GM23338 (cell line): ENCODE results near the gene TRHDE. TPM values are rescaled to one million over a fixed set of nuclear protein-coding genes. Genes with fewer than 3 reads are reported as not detected.
A peak's percentile ranks its signal among the peaks of the same experiment; 100 is the strongest.

Experiments
- ATAC-seq: fragments of 200-7000 bp; cut with Tn5 transposase; 3 replicates; pipeline ENCODE4 v1.9.1; 2020
- DNase-seq: peaks from one replicate; pipeline ENCODE4 v3.0.0-alpha.2; 2015; ENCODE audit warnings: low spot score
- H2AFZ ChIP-seq: fragments of 200-600 bp; sonication (generic); 2 replicates; pipeline ENCODE4 v1.8.0; 2016; ENCODE audit warnings: antibody characterized with exemption, mild to moderate bottlenecking, moderate library complexity
- H3F3A ChIP-seq: fragments of 200-600 bp; sonication (generic); replicated peaks from 2 replicates; pipeline ENCODE4 v1.8.0; 2017; ENCODE audit warnings: antibody characterized with exemption, mixed run types, low read depth
- H3K27ac ChIP-seq: fragments of 200-600 bp; sonication (generic); 2 replicates; pipeline ENCODE4 v1.6.1; 2016; ENCODE audit warnings: low read depth
- H3K27me3 ChIP-seq: fragments of 200-600 bp; sonication (generic); 2 replicates; pipeline ENCODE4 v1.8.0; 2016; ENCODE audit warnings: mild to moderate bottlenecking, mixed run types, moderate library complexity; ENCODE audit not compliant: insufficient read depth
- H3K36me3 ChIP-seq: fragments of 200-600 bp; sonication (generic); 2 replicates; pipeline ENCODE4 v1.8.0; 2016; ENCODE audit warnings: mild to moderate bottlenecking; ENCODE audit not compliant: insufficient read depth
- H3K4me1 ChIP-seq: fragments of 200-600 bp; sonication (generic); 2 replicates; pipeline ENCODE4 v1.8.0; 2016; ENCODE audit warnings: mild to moderate bottlenecking, moderate library complexity; ENCODE audit not compliant: insufficient read depth
- H3K4me2 ChIP-seq: fragments of 200-600 bp; sonication (generic); 2 replicates; pipeline ENCODE4 v1.7.1; 2017; ENCODE audit warnings: mixed run types
- H3K4me3 ChIP-seq: fragments of 200-600 bp; sonication (generic); 2 replicates; pipeline ENCODE4 v1.6.1; 2016; ENCODE audit warnings: mixed run types
- H3K79me2 ChIP-seq: fragments of 200-600 bp; sonication (generic); replicated peaks from 2 replicates; pipeline ENCODE4 v1.8.0; 2017; ENCODE audit warnings: mild to moderate bottlenecking; ENCODE audit not compliant: insufficient read depth
- H3K9me2 ChIP-seq: fragments of 200-600 bp; sonication (generic); 2 replicates; pipeline ENCODE4 v1.8.0; 2017; ENCODE audit not compliant: insufficient read depth
- H4K20me1 ChIP-seq: fragments of 200-600 bp; sonication (generic); replicated peaks from 2 replicates; pipeline ENCODE4 v1.8.0; 2017; ENCODE audit warnings: mild to moderate bottlenecking; ENCODE audit not compliant: insufficient read depth
- H3K27ac Mint-ChIP-seq: 2 replicates; pipeline ENCODE4 v1.8.0; 2020; ENCODE audit warnings: inconsistent platforms, mild to moderate bottlenecking, moderate library complexity, mixed read lengths
- H3K27me3 Mint-ChIP-seq: 3 replicates; pipeline ENCODE4 v1.8.0; 2022; ENCODE audit warnings: low read depth, mild to moderate bottlenecking, moderate library complexity, mixed read lengths, inconsistent platforms; ENCODE audit not compliant: insufficient read depth, poor library complexity
- H3K36me3 Mint-ChIP-seq: 3 replicates; pipeline ENCODE4 v1.8.0; 2021; ENCODE audit warnings: low read depth, mild to moderate bottlenecking, inconsistent platforms, moderate library complexity, mixed read lengths
- H3K4me1 Mint-ChIP-seq: 3 replicates; pipeline ENCODE4 v1.8.0; 2020; ENCODE audit warnings: mild to moderate bottlenecking, inconsistent platforms, mixed read lengths
- H3K4me3 Mint-ChIP-seq: 3 replicates; pipeline ENCODE4 v1.8.0; 2021; ENCODE audit warnings: moderate library complexity, mild to moderate bottlenecking, inconsistent platforms, mixed read lengths
- H3K9me3 Mint-ChIP-seq: 3 replicates; pipeline ENCODE4 v1.8.0; 2020; ENCODE audit warnings: moderate library complexity, mild to moderate bottlenecking, inconsistent platforms, mixed read lengths
- CREB1 ChIP-seq: fragments of 250-450 bp; sonication (Bioruptor Pico); IDR thresholded peaks from 2 replicates; pipeline ENCODE4 v1.5.0; 2020; ENCODE audit warnings: low read depth, mild to moderate bottlenecking, moderate library complexity
- EZH2 ChIP-seq: fragments of 200-600 bp; sonication (generic); IDR thresholded peaks from one replicate; pipeline ENCODE4 v1.8.0; 2017; ENCODE audit warnings: antibody characterized with exemption, mild to moderate bottlenecking, low read depth; ENCODE audit not compliant: unreplicated experiment
- EZH2phosphoT487 ChIP-seq: fragments of 200-600 bp; sonication (generic); IDR thresholded peaks from one replicate; pipeline ENCODE4 v1.8.1; 2018; ENCODE audit warnings: antibody characterized with exemption; ENCODE audit not compliant: unreplicated experiment
- JUNB ChIP-seq: IDR thresholded peaks from one replicate; pipeline ENCODE4 v1.6.1; 2016; ENCODE audit warnings: antibody characterized with exemption; ENCODE audit not compliant: unreplicated experiment
- NANOG ChIP-seq: IDR thresholded peaks from 2 replicates; pipeline ENCODE4 v1.6.1; 2016; ENCODE audit warnings: antibody characterized with exemption, borderline replicate concordance
- POLR2AphosphoS5 ChIP-seq: IDR thresholded peaks from 2 replicates; pipeline ENCODE4 v1.6.1; 2016; ENCODE audit warnings: antibody characterized with exemption, low read depth
- STAT1 ChIP-seq: IDR thresholded peaks from one replicate; pipeline ENCODE4 v1.6.1; 2016; ENCODE audit warnings: antibody characterized with exemption; ENCODE audit not compliant: unreplicated experiment
- polyA plus RNA-seq: library from polyadenylated mRNA; unstranded; fragments of >200 nt; fragmentation: Nextera tagmentation; extraction: Ambion mirVana; gene quantifications from 2 replicates; pipeline ENCODE4 v1.2.1, GENCODE V29; 2016
- total RNA-seq: library from RNA; depleted of rRNA; stranded (reverse); fragments of >200 nt; shearing (Covaris generic); gene quantifications from 2 replicates; pipeline ENCODE4 v1.2.3, GENCODE V29; 2014
- TF ChIP-seq, protein P1 (sequence below), 2 experiments: fragments of 200-600 bp in 1 of 2; sonication (generic) in 1 of 2; conservative IDR thresholded peaks; 2 replicates each; pipeline versions ENCODE4 v1.5.1 to v1.6.1; 2016 to 2017; ENCODE audit warnings: antibody characterized with exemption in 2 of 2, low read depth in 2 of 2, mild to moderate bottlenecking in 2 of 2, moderate library complexity in 1 of 2
- TF ChIP-seq, protein P2 (sequence below): IDR thresholded peaks from one replicate; pipeline ENCODE4 v1.6.1; 2018; ENCODE audit warnings: antibody characterized with exemption; ENCODE audit not compliant: unreplicated experiment

TRHDE gene
- total and polyA plus RNA-seq, 2 experiments from 2014 or later: 1.3 to 7.7 TPM

GRCh38 chr12:72330301-72330700 lies 58.1 kb downstream of the TRHDE start:
- Histone ChIP-seq H2AFZ (0 out of 2 replicates have a peak overlapping the region, but pooled peaks have one; percentile 1), H3K27me3 (no peaks in the 10 kb centered on the region), H3K9me2 (no peaks in the 10 kb centered on the region), H3K27ac (0 out of 2 replicates have a peak overlapping the region, but pooled peaks have one; percentile 24), H4K20me1 (no peaks in the 10 kb centered on the region), H3K4me2 (no peak overlapping the region), H3K79me2 (no peaks in the 10 kb centered on the region), H3F3A (no peaks in the 10 kb centered on the region), H3K4me1 (peaks cover 5% of the 10 kb centered on the region; the same call in 1 of the 2 replicates), H3K4me3 (no peak overlapping the region), H3K36me3 (no peaks in the 10 kb centered on the region)
- Mint-ChIP-seq H3K4me1 (peaks cover 7% of the 10 kb centered on the region), H3K4me3 (no peak overlapping the region), H3K36me3 (no peaks in the 10 kb centered on the region), H3K9me3 (no peaks in the 10 kb centered on the region), H3K27ac (no peak overlapping the region), H3K27me3 (peaks cover 2% of the 10 kb centered on the region)
- TF ChIP-seq STAT1: no peak
- no peak for TF ChIP-seq EZH2
- TF ChIP-seq, protein P1, sequence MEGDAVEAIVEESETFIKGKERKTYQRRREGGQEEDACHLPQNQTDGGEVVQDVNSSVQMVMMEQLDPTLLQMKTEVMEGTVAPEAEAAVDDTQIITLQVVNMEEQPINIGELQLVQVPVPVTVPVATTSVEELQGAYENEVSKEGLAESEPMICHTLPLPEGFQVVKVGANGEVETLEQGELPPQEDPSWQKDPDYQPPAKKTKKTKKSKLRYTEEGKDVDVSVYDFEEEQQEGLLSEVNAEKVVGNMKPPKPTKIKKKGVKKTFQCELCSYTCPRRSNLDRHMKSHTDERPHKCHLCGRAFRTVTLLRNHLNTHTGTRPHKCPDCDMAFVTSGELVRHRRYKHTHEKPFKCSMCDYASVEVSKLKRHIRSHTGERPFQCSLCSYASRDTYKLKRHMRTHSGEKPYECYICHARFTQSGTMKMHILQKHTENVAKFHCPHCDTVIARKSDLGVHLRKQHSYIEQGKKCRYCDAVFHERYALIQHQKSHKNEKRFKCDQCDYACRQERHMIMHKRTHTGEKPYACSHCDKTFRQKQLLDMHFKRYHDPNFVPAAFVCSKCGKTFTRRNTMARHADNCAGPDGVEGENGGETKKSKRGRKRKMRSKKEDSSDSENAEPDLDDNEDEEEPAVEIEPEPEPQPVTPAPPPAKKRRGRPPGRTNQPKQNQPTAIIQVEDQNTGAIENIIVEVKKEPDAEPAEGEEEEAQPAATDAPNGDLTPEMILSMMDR (conservative IDR thresholded peaks at IDR 0.05; ENCODE audit: low read depth in 2 of 2): peak; percentile 22 to 46; a peak in 3 of 4 replicates
- TF ChIP-seq, protein P2, sequence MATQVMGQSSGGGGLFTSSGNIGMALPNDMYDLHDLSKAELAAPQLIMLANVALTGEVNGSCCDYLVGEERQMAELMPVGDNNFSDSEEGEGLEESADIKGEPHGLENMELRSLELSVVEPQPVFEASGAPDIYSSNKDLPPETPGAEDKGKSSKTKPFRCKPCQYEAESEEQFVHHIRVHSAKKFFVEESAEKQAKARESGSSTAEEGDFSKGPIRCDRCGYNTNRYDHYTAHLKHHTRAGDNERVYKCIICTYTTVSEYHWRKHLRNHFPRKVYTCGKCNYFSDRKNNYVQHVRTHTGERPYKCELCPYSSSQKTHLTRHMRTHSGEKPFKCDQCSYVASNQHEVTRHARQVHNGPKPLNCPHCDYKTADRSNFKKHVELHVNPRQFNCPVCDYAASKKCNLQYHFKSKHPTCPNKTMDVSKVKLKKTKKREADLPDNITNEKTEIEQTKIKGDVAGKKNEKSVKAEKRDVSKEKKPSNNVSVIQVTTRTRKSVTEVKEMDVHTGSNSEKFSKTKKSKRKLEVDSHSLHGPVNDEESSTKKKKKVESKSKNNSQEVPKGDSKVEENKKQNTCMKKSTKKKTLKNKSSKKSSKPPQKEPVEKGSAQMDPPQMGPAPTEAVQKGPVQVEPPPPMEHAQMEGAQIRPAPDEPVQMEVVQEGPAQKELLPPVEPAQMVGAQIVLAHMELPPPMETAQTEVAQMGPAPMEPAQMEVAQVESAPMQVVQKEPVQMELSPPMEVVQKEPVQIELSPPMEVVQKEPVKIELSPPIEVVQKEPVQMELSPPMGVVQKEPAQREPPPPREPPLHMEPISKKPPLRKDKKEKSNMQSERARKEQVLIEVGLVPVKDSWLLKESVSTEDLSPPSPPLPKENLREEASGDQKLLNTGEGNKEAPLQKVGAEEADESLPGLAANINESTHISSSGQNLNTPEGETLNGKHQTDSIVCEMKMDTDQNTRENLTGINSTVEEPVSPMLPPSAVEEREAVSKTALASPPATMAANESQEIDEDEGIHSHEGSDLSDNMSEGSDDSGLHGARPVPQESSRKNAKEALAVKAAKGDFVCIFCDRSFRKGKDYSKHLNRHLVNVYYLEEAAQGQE: no peak
- TF ChIP-seq JUNB: no peak
- ATAC-seq: peak; percentile 87
- DNase-seq: peak; percentile 45

DNA sequence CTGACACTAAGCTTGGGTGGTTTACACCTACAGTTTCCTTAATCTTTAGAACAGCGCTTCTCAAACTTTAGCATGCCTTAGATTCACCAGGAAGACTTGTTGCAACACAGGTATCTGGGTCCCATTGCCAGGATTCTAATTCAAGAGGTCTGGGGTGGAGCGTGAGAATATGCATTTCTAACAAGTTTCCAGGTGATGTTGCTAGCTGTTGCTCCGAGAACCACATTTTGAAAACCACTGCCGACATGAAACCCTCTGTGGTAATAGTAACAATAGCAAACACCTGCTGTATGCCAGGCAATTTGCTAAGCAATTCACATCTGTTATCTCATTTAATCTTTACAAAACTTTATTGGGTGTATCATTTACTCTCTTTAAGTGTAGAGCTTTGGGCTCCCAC lies 58.6 kb downstream of the TRHDE start:
- no peak overlapping the region for H3K4me2 ChIP-seq
- H3F3A ChIP-seq: no peaks in the 10 kb centered on the region
- H3K9me2 ChIP-seq: no peaks in the 10 kb centered on the region
- H4K20me1 ChIP-seq: no peaks in the 10 kb centered on the region
- Mint-ChIP-seq H3K27ac (no peak overlapping the region), H3K4me1 (peaks cover 7% of the 10 kb centered on the region), H3K9me3 (no peaks in the 10 kb centered on the region), H3K27me3 (peaks cover 2% of the 10 kb centered on the region), H3K4me3 (no peak overlapping the region), H3K36me3 (no peaks in the 10 kb centered on the region)
- H3K27ac ChIP-seq: 0 out of 2 replicates have a peak overlapping the region, but pooled peaks have one; percentile 24
- H3K79me2 ChIP-seq: no peaks in the 10 kb centered on the region
- H3K4me3 ChIP-seq: no peak overlapping the region
- H3K27me3 ChIP-seq: no peaks in the 10 kb centered on the region
- no peak overlapping the region for H2AFZ ChIP-seq
- H3K36me3 ChIP-seq: no peaks in the 10 kb centered on the region
- peaks cover 5% of the 10 kb centered on the region; the same call in 1 of the 2 replicates for H3K4me1 ChIP-seq
- ATAC-seq: no peak; the same call in 1 of the 3 replicates
- DNase-seq: no peak
- TF ChIP-seq JUNB (no peak), EZH2 (no peak), EZH2phosphoT487 (no peak), POLR2AphosphoS5 (no peak), NANOG (no peak), CREB1 (no peak)
- TF ChIP-seq, protein P1 (conservative IDR thresholded peaks at IDR 0.05; ENCODE audit: low read depth in 2 of 2): no peak
